ENCODE measurements around the gene NLN.

NLN gene

GRCh38 chr5:65734921-65735320 lies 12.9 kb downstream of the NLN start:
- no peak for DNase-seq (ENCODE audit: low read depth)
- H3K4me3 ChIP-seq (ENCODE audit: control insufficient read depth, low read depth, low read length) = no peak overlapping the region
- TF ChIP-seq, protein P1, sequence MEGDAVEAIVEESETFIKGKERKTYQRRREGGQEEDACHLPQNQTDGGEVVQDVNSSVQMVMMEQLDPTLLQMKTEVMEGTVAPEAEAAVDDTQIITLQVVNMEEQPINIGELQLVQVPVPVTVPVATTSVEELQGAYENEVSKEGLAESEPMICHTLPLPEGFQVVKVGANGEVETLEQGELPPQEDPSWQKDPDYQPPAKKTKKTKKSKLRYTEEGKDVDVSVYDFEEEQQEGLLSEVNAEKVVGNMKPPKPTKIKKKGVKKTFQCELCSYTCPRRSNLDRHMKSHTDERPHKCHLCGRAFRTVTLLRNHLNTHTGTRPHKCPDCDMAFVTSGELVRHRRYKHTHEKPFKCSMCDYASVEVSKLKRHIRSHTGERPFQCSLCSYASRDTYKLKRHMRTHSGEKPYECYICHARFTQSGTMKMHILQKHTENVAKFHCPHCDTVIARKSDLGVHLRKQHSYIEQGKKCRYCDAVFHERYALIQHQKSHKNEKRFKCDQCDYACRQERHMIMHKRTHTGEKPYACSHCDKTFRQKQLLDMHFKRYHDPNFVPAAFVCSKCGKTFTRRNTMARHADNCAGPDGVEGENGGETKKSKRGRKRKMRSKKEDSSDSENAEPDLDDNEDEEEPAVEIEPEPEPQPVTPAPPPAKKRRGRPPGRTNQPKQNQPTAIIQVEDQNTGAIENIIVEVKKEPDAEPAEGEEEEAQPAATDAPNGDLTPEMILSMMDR (conservative IDR thresholded peaks at IDR 0.05; ENCODE audit: control insufficient read depth, insufficient read depth, low read depth, low read length) = no peak

DNA sequence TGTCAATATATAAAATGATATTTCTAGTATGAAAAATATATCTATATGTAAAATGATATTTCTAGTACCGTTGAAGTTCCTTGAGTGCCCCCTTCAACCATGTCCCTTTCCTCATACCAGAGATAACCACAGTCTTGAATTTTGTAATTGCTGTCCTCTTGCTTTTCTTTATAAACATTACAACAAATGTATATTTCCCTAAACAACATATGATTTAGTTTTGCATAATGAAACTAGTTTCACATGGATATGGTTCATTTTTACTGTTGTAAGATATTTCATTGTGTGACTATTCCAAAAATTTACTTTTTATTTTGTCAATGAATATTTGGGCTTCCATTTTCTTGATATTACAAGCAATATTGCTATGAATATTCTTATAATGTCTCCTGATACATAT lies 14.0 kb downstream of the NLN start:
- H3K4me3 ChIP-seq (ENCODE audit: control insufficient read depth, low read depth, low read length) = no peak overlapping the region
- TF ChIP-seq, protein P1 (conservative IDR thresholded peaks at IDR 0.05; ENCODE audit: control insufficient read depth, insufficient read depth, low read depth, low read length) = no peak
- DNase-seq (ENCODE audit: low read depth) = no peak

DNA sequence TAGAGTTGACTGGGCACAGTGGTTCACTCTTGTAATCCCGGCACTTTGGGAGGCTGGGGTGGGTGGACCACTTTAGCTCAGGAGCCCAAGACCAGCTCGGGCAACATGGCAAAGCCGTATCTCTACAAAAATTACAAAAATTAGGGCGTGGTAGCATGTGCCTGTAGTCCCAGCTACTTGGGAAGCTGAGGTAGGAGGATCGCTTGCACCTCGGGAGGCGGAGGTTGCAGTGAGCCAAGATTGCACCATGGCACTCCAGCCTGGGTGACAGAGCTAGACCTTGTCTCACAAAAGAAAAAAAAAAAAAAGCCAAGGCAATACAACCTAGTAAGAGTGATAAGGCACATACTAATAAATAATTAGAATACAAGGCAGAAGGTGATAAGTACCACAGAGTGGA lies 15.8 kb downstream of the NLN start:
- no peak for DNase-seq (ENCODE audit: low read depth)
- TF ChIP-seq, protein P1 (conservative IDR thresholded peaks at IDR 0.05; ENCODE audit: control insufficient read depth, insufficient read depth, low read depth, low read length) = no peak
- H3K4me3 ChIP-seq (ENCODE audit: control insufficient read depth, low read depth, low read length) = no peak overlapping the region

DNA sequence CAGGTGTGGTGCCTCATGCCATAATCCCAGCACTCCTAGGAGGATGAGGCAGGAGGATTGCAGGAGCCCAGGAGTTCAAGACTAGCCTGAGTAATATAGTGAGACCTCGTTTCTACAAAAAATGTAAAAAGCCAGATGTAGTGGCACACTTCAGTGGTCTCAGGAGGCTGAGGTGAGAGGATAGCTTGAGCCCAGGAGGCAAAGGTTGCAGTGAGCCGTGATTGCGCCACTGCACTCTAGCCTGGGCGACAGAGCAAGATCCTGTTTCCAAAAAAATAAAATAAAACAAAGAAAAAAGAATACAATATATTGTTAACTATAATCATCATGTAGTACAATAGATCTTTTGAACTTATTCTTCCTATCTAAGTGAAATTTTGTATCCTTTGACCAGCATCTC lies 16.3 kb downstream of the NLN start:
- TF ChIP-seq, protein P1 (conservative IDR thresholded peaks at IDR 0.05; ENCODE audit: control insufficient read depth, insufficient read depth, low read depth, low read length) = no peak

DNA sequence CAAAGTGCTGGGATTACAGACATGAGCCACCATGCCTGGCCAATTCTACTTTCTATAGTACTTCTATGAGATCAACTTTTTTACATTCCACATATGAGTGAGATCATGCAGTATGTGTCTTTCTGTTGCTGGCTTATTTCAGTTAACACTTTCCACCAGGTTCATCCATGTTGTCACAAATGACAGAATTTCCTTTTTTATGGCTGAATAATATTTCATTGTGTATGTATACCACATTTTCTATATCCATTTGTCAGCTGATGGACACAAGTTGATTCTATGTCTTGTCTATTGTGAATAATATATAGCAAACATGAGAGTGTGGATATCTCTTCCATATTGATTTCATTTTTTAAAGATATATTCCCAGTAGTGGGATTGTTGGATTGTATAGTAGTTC lies 17.2 kb downstream of the NLN start:
- TF ChIP-seq, protein P1 (conservative IDR thresholded peaks at IDR 0.05; ENCODE audit: control insufficient read depth, insufficient read depth, low read depth, low read length) = no peak
- H3K4me3 ChIP-seq (ENCODE audit: control insufficient read depth, low read depth, low read length) = no peak overlapping the region
- no peak for DNase-seq (ENCODE audit: low read depth)

More for the DNA sequence above, 16.3 kb downstream of the NLN start:
- no peak overlapping the region for H3K4me3 ChIP-seq (ENCODE audit: control insufficient read depth, low read depth, low read length)
- no peak for DNase-seq (ENCODE audit: low read depth)

GRCh38 chr5:65742565-65743231 lies 20.7 kb downstream of the NLN start:
- peak; percentile 90 for DNase-seq (ENCODE audit: low read depth)
- TF ChIP-seq, protein P1 (conservative IDR thresholded peaks at IDR 0.05; ENCODE audit: control insufficient read depth, insufficient read depth, low read depth, low read length) = peak; percentile 86
- H3K4me3 ChIP-seq (ENCODE audit: control insufficient read depth, low read depth, low read length) = no peak overlapping the region
